GM12878 (cell line): ENCODE measurements around the gene LRFN2. TPM values are rescaled to one million over a fixed set of nuclear protein-coding genes. Genes with fewer than 3 reads are reported as not detected.

ENCODE experiments used
- ATAC-seq: fragments of 200-7000 bp; cut with Tn5 transposase; 3 replicates; pipeline ENCODE4 v1.9.1; 2020; ENCODE audit warnings: mild to moderate bottlenecking, moderate library complexity
- BruUV-seq: library from RNA; stranded (reverse); fragments of 400-500 nt; replicated peaks from 2 replicates; lab custom pipeline; 2021; lab: Mats Ljungman, UMichigan
- CTCF ChIA-PET: fragments of 300-600 bp; sonication (Branson Sonifier 250); formaldehyde crosslinking; extraction: SDS; loops from one replicate; lab custom pipeline; 2021; ENCODE audit warnings: inconsistent platforms; lab: Yijun Ruan, JAX
- POLR2A ChIA-PET: fragments of 350-600 bp; formaldehyde crosslinking; extraction: SDS; loops from one replicate; lab custom pipeline; 2021; ENCODE audit warnings: inconsistent platforms; lab: Charles Lee
- RAD21 ChIA-PET: fragments of 300-600 bp; sonication (Branson Sonifier 250); formaldehyde crosslinking; loops from one replicate; lab custom pipeline; 2023; ENCODE audit warnings: antibody characterized with exemption; ENCODE audit not compliant: unreplicated experiment; lab: Charles Lee
- SMC1A ChIA-PET: fragments of 300-600 bp; sonication (Branson Sonifier 250); formaldehyde crosslinking; loops from one replicate; lab custom pipeline; 2023; ENCODE audit not compliant: unreplicated experiment, uncharacterized antibody; lab: Charles Lee
- DNase-seq: peaks from one replicate; pipeline ENCODE4 v3.0.0-alpha.2; 2011; ENCODE audit warnings: low read depth, low spot score
- FAIRE-seq: peaks from 3 replicates; lab custom pipeline; 2011; peaks lifted over from hg19 to GRCh38; lab: Jason Lieb, UNC
- H2AFZ ChIP-seq: 2 replicates; pipeline ENCODE4 v1.6.0; 2011; ENCODE audit warnings: low read depth, low read length, control low read depth; ENCODE audit not compliant: control insufficient read depth
- H3K27ac ChIP-seq: 2 replicates; pipeline ENCODE4 v1.5.1; 2011; ENCODE audit warnings: control low read depth; ENCODE audit not compliant: control insufficient read depth, insufficient read depth
- H3K27me3 ChIP-seq, 2 experiments: replicated peaks in 1 of 2; 2 replicates each; pipeline versions ENCODE4 v1.6.0 to v1.6.1; 2011; ENCODE audit warnings: low read length in 1 of 2; ENCODE audit not compliant: control insufficient read depth in 2 of 2, insufficient read depth in 2 of 2
- H3K36me3 ChIP-seq, 2 experiments: 2 replicates each; pipeline ENCODE4 v1.5.1; 2011; ENCODE audit warnings: low read length in 1 of 2; ENCODE audit not compliant: control insufficient read depth in 2 of 2, insufficient read depth in 2 of 2
- H3K4me1 ChIP-seq: 2 replicates; pipeline ENCODE4 v1.6.1; 2011; ENCODE audit warnings: mild to moderate bottlenecking, low read length, moderate library complexity, mixed read lengths; ENCODE audit not compliant: control insufficient read depth, insufficient read depth
- H3K4me2 ChIP-seq: 2 replicates; pipeline ENCODE4 v1.6.0; 2011; ENCODE audit warnings: control low read depth; ENCODE audit not compliant: control insufficient read depth, insufficient read depth
- H3K4me3 ChIP-seq: fragments of 200-600 bp; sonication (generic); 2 replicates; pipeline ENCODE4 v1.5.1; 2016
- H3K79me2 ChIP-seq: 2 replicates; pipeline ENCODE4 v1.6.0; 2011; ENCODE audit warnings: low read length; ENCODE audit not compliant: control insufficient read depth, insufficient read depth
- H3K9ac ChIP-seq: 2 replicates; pipeline ENCODE4 v1.8.0; 2011; ENCODE audit warnings: low read length, control low read depth, mixed read lengths; ENCODE audit not compliant: control insufficient read depth, insufficient read depth
- H3K9me3 ChIP-seq: replicated peaks from 3 replicates; pipeline ENCODE4 v1.5.1; 2011; ENCODE audit warnings: mild to moderate bottlenecking, low read length; ENCODE audit not compliant: control insufficient read depth, insufficient read depth
- H4K20me1 ChIP-seq: 2 replicates; pipeline ENCODE4 v1.6.0; 2011; ENCODE audit not compliant: control insufficient read depth, insufficient read depth
- ASH2L ChIP-seq: fragments of 300-600, 200-600 bp; sonication (generic); IDR thresholded peaks from 2 replicates; pipeline ENCODE4 v1.6.1; 2017; ENCODE audit warnings: low read depth, mild to moderate bottlenecking, borderline replicate concordance
- FOS ChIP-seq: IDR thresholded peaks from 3 replicates; pipeline ENCODE4 v1.6.1; 2011; ENCODE audit warnings: borderline replicate concordance; ENCODE audit not compliant: insufficient read length; ENCODE audit errors: extremely low read depth
- HDAC6 ChIP-seq: fragments of 200-600 bp; sonication (generic); IDR thresholded peaks from one replicate; pipeline ENCODE4 v1.8.0; 2017; ENCODE audit warnings: antibody characterized with exemption; ENCODE audit not compliant: unreplicated experiment
- MXI1 ChIP-seq: fragments of 150-350 bp; IDR thresholded peaks from 2 replicates; pipeline ENCODE4 v1.6.1; 2011; ENCODE audit warnings: low read depth, mild to moderate bottlenecking, inconsistent platforms, low read length, improper control_type of control experiment
- REST ChIP-seq: IDR thresholded peaks from 2 replicates; pipeline ENCODE4 v1.6.1; 2012; ENCODE audit warnings: mild to moderate bottlenecking, low read depth, low read length
- SIX5 ChIP-seq: IDR thresholded peaks from 2 replicates; pipeline ENCODE4 v1.6.1; 2011; ENCODE audit warnings: mild to moderate bottlenecking, low read depth, low read length, moderate library complexity; ENCODE audit not compliant: severe bottlenecking
- SREBF1 ChIP-seq: IDR thresholded peaks from 2 replicates; pipeline ENCODE4 v1.6.1; 2012; ENCODE audit warnings: mild to moderate bottlenecking, low read length
- TCF3 ChIP-seq: IDR thresholded peaks from 2 replicates; pipeline ENCODE4 v1.6.1; 2012; ENCODE audit warnings: low read depth, mild to moderate bottlenecking, low read length, borderline replicate concordance; ENCODE audit not compliant: insufficient read depth
- ZNF24 ChIP-seq: fragments of 450-650 bp; IDR thresholded peaks from 2 replicates; pipeline ENCODE4 v1.6.1; 2017; ENCODE audit warnings: antibody characterized with exemption, mild to moderate bottlenecking
- WGBS: methylation state at CpG from one replicate; pipeline ENCODE4 v1.1.6; 2016; ENCODE audit warnings: low lambda C conversion rate; ENCODE audit not compliant: insufficient replicate concordance, insufficient coverage; ENCODE audit errors: missing lambda C conversion rate; 5-methylcytosine and 5-hydroxymethylcytosine counted together
- in situ Hi-C: fragments of 300-500 bp; cut with MboI; formaldehyde crosslinking; loops from 9 replicates; pipeline ENCODE4 v1.14.3; 2018; ENCODE audit warnings: mixed read lengths
- intact Hi-C: fragments of 100-400 bp; cut with micrococcal nuclease; formaldehyde crosslinking; loops from one replicate; pipeline ENCODE4 v1.14.2; 2022; ENCODE audit not compliant: unreplicated experiment
- polyA plus RNA-seq, 11 experiments: library from polyadenylated mRNA; depleted of rRNA in 4 of 11; unstranded in 6 of 11; stranded (reverse) in 5 of 11; fragments of >200 nt; fragmentation: Nextera tagmentation in 4 of 11; fragmentation: Illumina TruSeq in 1 of 11; extraction: Ambion mirVana in 4 of 11; extraction: Trizol in 1 of 11; gene quantifications; 1 replicate in 1 of 11; 2 replicates in 10 of 11; pipeline versions ENCODE4 v1.2.1 to v1.2.3, GENCODE V29; 2011 to 2016; ENCODE audit warnings: inconsistent platforms in 2 of 11, missing spikeins in 2 of 11, low read depth in 1 of 11
- total RNA-seq, 4 experiments: library from RNA; depleted of rRNA in 3 of 4; stranded (reverse); fragments of >200 nt in 3 of 4; fragmentation: Illumina TruSeq in 1 of 4; extraction: Trizol in 1 of 4; gene quantifications; 2 replicates each; pipeline versions ENCODE4 v1.2.1 to v1.2.3, GENCODE V29; 2013 to 2021

Gene LRFN2
- total and polyA plus RNA-seq, 10 of the 15 experiments (the other 5 are each of a cell fraction or from before 2014, with no cell fraction given), result not detected

GRCh38 chr6:40395066-40395697 is 192.0 kb downstream of the LRFN2 start:
- CTCF ChIA-PET, result interaction anchor here (1.1 kb wide), 1 partner anchor 1034 kb away, joined by 3 read pairs; no protein-coding TSS in a partner anchor
- no peak overlapping the region for H2AFZ ChIP-seq
- no peaks in the 10 kb centered on the region; a peak in 1 of 4 replicates for H3K27me3 ChIP-seq
- RAD21 ChIA-PET, result no interaction called here
- no peaks in the 10 kb centered on the region for H4K20me1 ChIP-seq
- intact Hi-C loops, result no loop called here
- no peaks in the 10 kb centered on the region for H3K9me3 ChIP-seq
- DNase-seq (no peak), ATAC-seq (no peak), FAIRE-seq (no peak)
- POLR2A ChIA-PET, result no interaction called here
- H3K79me2 ChIP-seq, result no peaks in the 10 kb centered on the region
- no peak overlapping the region for H3K4me2 ChIP-seq
- no peak overlapping the region for H3K9ac ChIP-seq
- no peak for TF ChIP-seq SREBF1
- TF ChIP-seq ASH2L, result no peak
- TF ChIP-seq SIX5, result no peak
- TF ChIP-seq MXI1, result no peak
- TF ChIP-seq HDAC6, result no peak
- no peaks in the 10 kb centered on the region for H3K36me3 ChIP-seq
- BruUV-seq, result no TSS peak
- in situ Hi-C loops, result no loop called here
- no peak overlapping the region for H3K27ac ChIP-seq
- 0% methylated on average over 4 of the region's 5 CpGs for WGBS
- SMC1A ChIA-PET, result interaction anchor here (0.7 to 1.2 kb wide), 2 partner anchors 67 to 273 kb away, joined by 3 read pairs; no protein-coding TSS in a partner anchor
- no peaks in the 10 kb centered on the region for H3K4me1 ChIP-seq
- no peak overlapping the region for H3K4me3 ChIP-seq

- H3K79me2 ChIP-seq, result no peaks in the 10 kb centered on the region
- no peaks in the 10 kb centered on the region for H3K36me3 ChIP-seq
- H3K4me1 ChIP-seq, result no peaks in the 10 kb centered on the region
- DNase-seq (no peak), FAIRE-seq (no peak), ATAC-seq (no peak)
- no TSS peak for BruUV-seq
- intact Hi-C loops, result no loop called here
- no peak overlapping the region for H3K4me3 ChIP-seq
- H3K4me2 ChIP-seq, result no peak overlapping the region
- H3K27me3 ChIP-seq, result no peaks in the 10 kb centered on the region; a peak in 1 of 4 replicates
- SMC1A ChIA-PET, result interaction anchor here (0.7 kb wide), 1 partner anchor 274 kb away, joined by 3 read pairs; no protein-coding TSS in a partner anchor
- H3K9ac ChIP-seq, result no peak overlapping the region
- no peaks in the 10 kb centered on the region for H4K20me1 ChIP-seq
- H3K9me3 ChIP-seq, result no peaks in the 10 kb centered on the region
- POLR2A ChIA-PET, result no interaction called here
- in situ Hi-C loops, result no loop called here
- no peak overlapping the region for H2AFZ ChIP-seq
- 36% methylated on average over 1 of the region's 1 CpG for WGBS
- CTCF ChIA-PET, result interaction anchor here (1.1 kb wide), 1 partner anchor 1033 kb away, joined by 3 read pairs; no protein-coding TSS in a partner anchor
- no peak overlapping the region for H3K27ac ChIP-seq
- RAD21 ChIA-PET, result interaction anchor here (0.7 kb wide), 1 partner anchor 142 kb away, joined by 3 read pairs; no protein-coding TSS in a partner anchor
- TF ChIP-seq TCF3 (no peak), ZNF24 (no peak), FOS (no peak), REST (no peak)
Observed at GRCh38 chr6:40394381-40394780, 192.8 kb downstream of the LRFN2 start.
